Measurements from ENCODE around the gene TAF1D.

DNA sequence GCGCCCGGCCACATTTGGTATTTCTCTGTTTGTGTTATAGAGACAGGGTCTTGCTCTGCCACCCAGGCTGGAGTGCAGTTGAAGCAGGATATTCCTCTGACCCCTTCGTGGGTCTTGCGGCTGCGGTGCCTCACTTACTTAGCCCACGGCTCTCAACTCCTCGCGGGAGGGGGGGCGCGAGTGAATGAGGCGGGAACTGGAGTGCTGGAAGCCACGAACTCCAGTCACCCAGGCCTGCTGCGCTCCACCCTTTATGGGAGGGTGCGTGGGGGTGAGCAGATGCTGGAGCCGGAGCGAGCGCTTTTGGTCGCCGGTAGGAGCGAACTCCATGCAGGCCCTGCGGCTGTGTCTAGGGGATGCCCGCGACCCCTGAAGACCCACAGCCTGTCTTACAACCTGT, 2.0 kb upstream of the TAF1D start:
- TF ChIP-seq, protein P1, sequence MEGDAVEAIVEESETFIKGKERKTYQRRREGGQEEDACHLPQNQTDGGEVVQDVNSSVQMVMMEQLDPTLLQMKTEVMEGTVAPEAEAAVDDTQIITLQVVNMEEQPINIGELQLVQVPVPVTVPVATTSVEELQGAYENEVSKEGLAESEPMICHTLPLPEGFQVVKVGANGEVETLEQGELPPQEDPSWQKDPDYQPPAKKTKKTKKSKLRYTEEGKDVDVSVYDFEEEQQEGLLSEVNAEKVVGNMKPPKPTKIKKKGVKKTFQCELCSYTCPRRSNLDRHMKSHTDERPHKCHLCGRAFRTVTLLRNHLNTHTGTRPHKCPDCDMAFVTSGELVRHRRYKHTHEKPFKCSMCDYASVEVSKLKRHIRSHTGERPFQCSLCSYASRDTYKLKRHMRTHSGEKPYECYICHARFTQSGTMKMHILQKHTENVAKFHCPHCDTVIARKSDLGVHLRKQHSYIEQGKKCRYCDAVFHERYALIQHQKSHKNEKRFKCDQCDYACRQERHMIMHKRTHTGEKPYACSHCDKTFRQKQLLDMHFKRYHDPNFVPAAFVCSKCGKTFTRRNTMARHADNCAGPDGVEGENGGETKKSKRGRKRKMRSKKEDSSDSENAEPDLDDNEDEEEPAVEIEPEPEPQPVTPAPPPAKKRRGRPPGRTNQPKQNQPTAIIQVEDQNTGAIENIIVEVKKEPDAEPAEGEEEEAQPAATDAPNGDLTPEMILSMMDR (IDR thresholded peaks at IDR 0.05; ENCODE audit: insufficient read depth, low read depth, low read length), result no peak
- TF ChIP-seq EZH2 (IDR thresholded peaks at IDR 0.05; ENCODE audit: insufficient read depth, low read length), result no peak
